Loucy (cell line): ENCODE data around the gene GPRC5C.

Experiments
- H2AFZ ChIP-seq: fragments of 200-600 bp; sonication (generic); 2 replicates; pipeline ENCODE4 v1.6.0; 2016; ENCODE audit warnings: antibody characterized with exemption, mild to moderate bottlenecking, low read length, moderate library complexity
- H3F3A ChIP-seq: fragments of 200-600 bp; 2 replicates; pipeline ENCODE4 v1.6.0; 2016; ENCODE audit warnings: antibody characterized with exemption, low read depth, mild to moderate bottlenecking
- H3K27me3 ChIP-seq: fragments of 200-600 bp; sonication (generic); 2 replicates; pipeline ENCODE4 v1.6.1; 2014; ENCODE audit warnings: low read length, mild to moderate bottlenecking; ENCODE audit not compliant: insufficient read depth, poor library complexity, severe bottlenecking
- H3K36me3 ChIP-seq: fragments of 200-600 bp; sonication (generic); 2 replicates; pipeline ENCODE4 v1.6.1; 2016; ENCODE audit warnings: low read length; ENCODE audit not compliant: insufficient read depth
- H3K4me1 ChIP-seq: fragments of 200-600 bp; sonication (generic); 2 replicates; pipeline ENCODE4 v1.5.1; 2014; ENCODE audit warnings: low read length, mild to moderate bottlenecking; ENCODE audit not compliant: insufficient read depth, poor library complexity, severe bottlenecking
- H3K4me2 ChIP-seq: fragments of 200-600 bp; sonication (generic); 2 replicates; pipeline ENCODE4 v1.6.0; 2014; ENCODE audit warnings: antibody characterized with exemption, low read length, low read depth, mild to moderate bottlenecking; ENCODE audit not compliant: poor library complexity, severe bottlenecking
- H3K4me3 ChIP-seq: fragments of 200-600 bp; sonication (generic); 2 replicates; pipeline ENCODE4 v1.5.1; 2014; ENCODE audit warnings: low read length, mild to moderate bottlenecking, mixed read lengths; ENCODE audit not compliant: poor library complexity, severe bottlenecking
- H3K79me2 ChIP-seq: fragments of 200-600 bp; sonication (generic); 2 replicates; pipeline ENCODE4 v1.6.1; 2014; ENCODE audit warnings: low read length; ENCODE audit not compliant: insufficient read depth
- H3K9ac ChIP-seq: fragments of 200-600 bp; sonication (generic); 2 replicates; pipeline ENCODE4 v1.6.0; 2014; ENCODE audit warnings: mild to moderate bottlenecking, low read depth, low read length, moderate library complexity; ENCODE audit not compliant: poor library complexity, severe bottlenecking
- H3K9me2 ChIP-seq: fragments of 200-600 bp; sonication (generic); replicated peaks from 2 replicates; pipeline ENCODE4 v1.6.1; 2016; ENCODE audit warnings: low read depth, low read length, mixed read lengths
- H3K9me3 ChIP-seq: fragments of 200-600 bp; sonication (generic); 2 replicates; pipeline ENCODE4 v1.6.1; 2014; ENCODE audit warnings: mild to moderate bottlenecking, antibody characterized with exemption, low read length, low read depth; ENCODE audit not compliant: insufficient read depth
- H4K20me1 ChIP-seq: fragments of 200-600 bp; sonication (generic); 2 replicates; pipeline ENCODE4 v1.6.0; 2014; ENCODE audit warnings: antibody characterized with exemption, low read length, mild to moderate bottlenecking; ENCODE audit not compliant: insufficient read depth, poor library complexity, severe bottlenecking
- EZH2phosphoT487 ChIP-seq: fragments of 200-600 bp; IDR thresholded peaks from 2 replicates; pipeline ENCODE4 v1.6.1; 2018; ENCODE audit warnings: antibody characterized with exemption, mild to moderate bottlenecking, moderate library complexity, borderline replicate concordance
- TF ChIP-seq, protein P1 (sequence below): fragments of 200-600 bp; sonication (generic); conservative IDR thresholded peaks from 2 replicates; pipeline ENCODE4 v1.5.1; 2014; ENCODE audit warnings: mild to moderate bottlenecking, antibody characterized with exemption, low read length

GPRC5C gene

DNA sequence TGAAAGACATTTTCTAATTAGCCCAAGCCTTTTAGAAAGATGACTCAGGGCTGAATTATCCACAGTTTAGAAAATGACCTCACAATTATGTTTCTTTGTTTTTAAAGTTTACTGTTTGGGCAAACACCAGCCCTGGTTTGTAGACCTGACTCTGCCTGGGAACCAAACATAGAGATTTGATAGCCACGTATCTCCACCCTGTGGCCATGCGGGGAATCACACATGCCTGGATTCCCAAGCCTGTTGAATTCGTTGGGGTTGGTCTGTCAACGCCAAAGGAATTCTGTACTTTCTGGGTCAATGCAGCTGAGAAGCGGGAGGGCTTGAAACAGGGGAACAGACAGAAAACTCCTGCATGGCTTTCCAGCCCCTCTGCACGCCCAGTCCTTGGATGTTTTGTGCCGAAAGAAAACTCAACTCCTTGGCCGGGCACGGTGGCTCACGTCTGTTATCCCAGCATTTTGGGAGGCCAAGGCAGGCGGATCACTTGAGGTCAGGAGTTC lies 61.5 kb downstream of the GPRC5C start:
- Histone ChIP-seq H3K9me2 (no peaks in the 10 kb centered on the region), H3K9ac (no peak overlapping the region), H2AFZ (no peak overlapping the region), H3K79me2 (no peaks in the 10 kb centered on the region), H3K4me1 (no peaks in the 10 kb centered on the region), H3K27me3 (no peaks in the 10 kb centered on the region), H3K4me3 (no peak overlapping the region), H4K20me1 (no peaks in the 10 kb centered on the region), H3K4me2 (no peak overlapping the region), H3K9me3 (no peaks in the 10 kb centered on the region), H3F3A (no peaks in the 10 kb centered on the region), H3K36me3 (no peaks in the 10 kb centered on the region)
- TF ChIP-seq, protein P1, sequence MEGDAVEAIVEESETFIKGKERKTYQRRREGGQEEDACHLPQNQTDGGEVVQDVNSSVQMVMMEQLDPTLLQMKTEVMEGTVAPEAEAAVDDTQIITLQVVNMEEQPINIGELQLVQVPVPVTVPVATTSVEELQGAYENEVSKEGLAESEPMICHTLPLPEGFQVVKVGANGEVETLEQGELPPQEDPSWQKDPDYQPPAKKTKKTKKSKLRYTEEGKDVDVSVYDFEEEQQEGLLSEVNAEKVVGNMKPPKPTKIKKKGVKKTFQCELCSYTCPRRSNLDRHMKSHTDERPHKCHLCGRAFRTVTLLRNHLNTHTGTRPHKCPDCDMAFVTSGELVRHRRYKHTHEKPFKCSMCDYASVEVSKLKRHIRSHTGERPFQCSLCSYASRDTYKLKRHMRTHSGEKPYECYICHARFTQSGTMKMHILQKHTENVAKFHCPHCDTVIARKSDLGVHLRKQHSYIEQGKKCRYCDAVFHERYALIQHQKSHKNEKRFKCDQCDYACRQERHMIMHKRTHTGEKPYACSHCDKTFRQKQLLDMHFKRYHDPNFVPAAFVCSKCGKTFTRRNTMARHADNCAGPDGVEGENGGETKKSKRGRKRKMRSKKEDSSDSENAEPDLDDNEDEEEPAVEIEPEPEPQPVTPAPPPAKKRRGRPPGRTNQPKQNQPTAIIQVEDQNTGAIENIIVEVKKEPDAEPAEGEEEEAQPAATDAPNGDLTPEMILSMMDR, result peak; percentile 92
- TF ChIP-seq EZH2phosphoT487, result no peak
